KMS-11 (cell line): ENCODE measurements around the gene EEF1E1.

ENCODE experiments used
- H2AFZ ChIP-seq: fragments of 200-600 bp; sonication (generic); 2 replicates; pipeline ENCODE4 v1.6.1; 2016; ENCODE audit warnings: antibody characterized with exemption, mixed run types, low read depth
- H3K27ac ChIP-seq: fragments of 200-600 bp; sonication (generic); 2 replicates; pipeline ENCODE4 v1.6.1; 2016; ENCODE audit warnings: mild to moderate bottlenecking, mixed run types
- H3K27me3 ChIP-seq: fragments of 200-600 bp; sonication (generic); 2 replicates; pipeline ENCODE4 v1.6.1; 2017; ENCODE audit warnings: mild to moderate bottlenecking, low read depth, mixed run types, moderate library complexity; ENCODE audit not compliant: insufficient read depth
- H3K36me3 ChIP-seq: fragments of 200-600 bp; sonication (generic); 2 replicates; pipeline ENCODE4 v1.6.1; 2017; ENCODE audit warnings: mild to moderate bottlenecking, mixed run types; ENCODE audit not compliant: insufficient read depth
- H3K4me1 ChIP-seq: fragments of 200-600 bp; sonication (generic); 2 replicates; pipeline ENCODE4 v1.6.1; 2016; ENCODE audit warnings: mild to moderate bottlenecking, low read depth, mixed run types; ENCODE audit not compliant: poor library complexity, severe bottlenecking
- H3K4me2 ChIP-seq: fragments of 200-600 bp; sonication (generic); 2 replicates; pipeline ENCODE4 v1.7.0; 2016; ENCODE audit warnings: mild to moderate bottlenecking, mixed run types
- H3K4me3 ChIP-seq: fragments of 200-600 bp; sonication (generic); IDR thresholded peaks from 2 replicates; pipeline ENCODE4 v1.6.1; 2017; ENCODE audit warnings: low read depth, low read length, mixed read lengths; ENCODE audit not compliant: insufficient read depth
- H3K79me2 ChIP-seq: fragments of 200-600 bp; sonication (generic); 2 replicates; pipeline ENCODE4 v1.6.1; 2016; ENCODE audit warnings: low read depth, mixed run types; ENCODE audit not compliant: insufficient read depth
- H3K9ac ChIP-seq: fragments of 200-600 bp; sonication (generic); 2 replicates; pipeline ENCODE4 v1.6.1; 2016; ENCODE audit warnings: mild to moderate bottlenecking, mixed run types
- H4K20me1 ChIP-seq: fragments of 200-600 bp; sonication (generic); 2 replicates; pipeline ENCODE4 v1.6.1; 2016; ENCODE audit warnings: mild to moderate bottlenecking, mixed run types; ENCODE audit not compliant: insufficient read depth
- CTCF ChIP-seq: fragments of 200-600 bp; sonication (generic); conservative IDR thresholded peaks from 2 replicates; pipeline ENCODE4 v1.6.1; 2017; ENCODE audit warnings: low read depth, mild to moderate bottlenecking, antibody characterized with exemption, low read length, moderate library complexity, mixed read lengths

EEF1E1 gene

DNA sequence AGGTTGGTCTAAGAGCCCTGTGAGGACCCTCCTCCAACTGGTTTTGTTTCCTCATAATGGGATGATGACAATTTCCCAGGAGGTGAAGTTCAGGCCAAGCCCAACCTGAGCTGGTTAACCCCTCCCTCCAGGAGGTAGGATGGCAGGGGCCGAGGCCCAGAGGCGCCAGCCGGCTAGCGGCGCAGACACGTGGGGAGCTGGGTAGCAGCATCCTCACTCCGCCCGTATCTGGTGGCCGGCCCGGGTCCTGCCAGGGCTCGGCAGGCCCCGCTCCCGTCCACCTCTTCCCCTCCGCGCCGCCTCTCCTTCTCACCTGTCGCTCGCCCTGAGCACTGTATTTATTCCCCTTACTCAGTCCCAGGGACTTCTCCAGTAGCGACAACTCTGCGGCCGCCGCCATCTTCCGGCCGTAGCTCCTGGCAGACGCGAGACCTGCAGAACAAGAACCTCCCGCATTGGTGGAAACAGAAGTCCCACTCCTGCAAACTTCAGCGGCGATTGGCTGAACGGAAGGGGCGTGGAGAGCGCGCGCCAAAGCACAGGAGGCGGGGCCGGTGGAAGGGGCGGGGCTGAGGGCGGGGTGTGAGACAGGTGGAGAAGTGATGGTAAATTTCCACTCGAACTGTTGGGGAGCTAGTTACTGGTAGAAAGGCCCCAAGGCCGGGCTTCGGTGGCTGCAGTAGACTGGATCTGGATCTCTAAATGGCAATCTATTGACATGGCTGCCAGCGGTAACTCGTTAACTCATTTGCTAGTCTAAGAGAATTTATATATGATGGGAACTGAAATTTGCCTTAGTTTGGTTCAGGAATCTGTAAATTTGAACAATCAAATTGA is at the start of gene EEF1E1:
TSS of gene EEF1E1 (minus strand) at position 427 of the 837 bp plus-strand sequence. CDS start at position 400, 27 bp downstream.
- Histone ChIP-seq H2AFZ (peak within 1 kb of the TSS; percentile 81), H3K79me2 (peaks cover 41% of the 10 kb centered on the region; the same call in 1 of the 2 replicates), H3K36me3 (0 out of 2 replicates have a peak, but pooled peaks cover under 1% of the 10 kb centered on the region), H3K27ac (peak within 1 kb of the TSS; percentile 47), H3K4me1 (peaks cover 18% of the 10 kb centered on the region), H3K4me2 (peak within 1 kb of the TSS; percentile 75), H4K20me1 (no peaks in the 10 kb centered on the region), H3K9ac (peak within 1 kb of the TSS; percentile 72), H3K27me3 (no peaks in the 10 kb centered on the region), H3K4me3 (peak within 1 kb of the TSS; percentile 70)
- no peak for TF ChIP-seq CTCF

- H3K79me2 ChIP-seq: no peaks in the 10 kb centered on the region
- TF ChIP-seq CTCF: no peak
- no peak overlapping the region for H2AFZ ChIP-seq
- H3K4me3 ChIP-seq: no peak overlapping the region
- no peak overlapping the region for H3K9ac ChIP-seq
- no peak overlapping the region for H3K4me2 ChIP-seq
- H3K36me3 ChIP-seq: no peaks in the 10 kb centered on the region
- H3K27ac ChIP-seq: no peak overlapping the region
- H3K27me3 ChIP-seq: no peaks in the 10 kb centered on the region
- no peaks in the 10 kb centered on the region for H4K20me1 ChIP-seq
- no peaks in the 10 kb centered on the region for H3K4me1 ChIP-seq
Measured at GRCh38 chr6:8149350-8149749, 47.0 kb upstream of the EEF1E1 start.

GRCh38 chr6:8143945-8144344 is 41.6 kb upstream of the EEF1E1 start:
- no peak overlapping the region for H2AFZ ChIP-seq
- no peaks in the 10 kb centered on the region for H3K4me1 ChIP-seq
- no peak for TF ChIP-seq CTCF
- H3K27me3 ChIP-seq: no peaks in the 10 kb centered on the region
- H3K36me3 ChIP-seq: no peaks in the 10 kb centered on the region
- no peak overlapping the region for H3K4me2 ChIP-seq
- H3K79me2 ChIP-seq: no peaks in the 10 kb centered on the region
- H3K9ac ChIP-seq: no peak overlapping the region
- no peak overlapping the region for H3K27ac ChIP-seq
- H3K4me3 ChIP-seq: no peak overlapping the region
- H4K20me1 ChIP-seq: no peaks in the 10 kb centered on the region

GRCh38 chr6:8139451-8139850 is 37.1 kb upstream of the EEF1E1 start:
- Histone ChIP-seq H3K27me3 (no peaks in the 10 kb centered on the region), H3K9ac (no peak overlapping the region), H3K4me3 (no peak overlapping the region), H3K27ac (no peak overlapping the region), H3K79me2 (no peaks in the 10 kb centered on the region), H3K4me1 (no peaks in the 10 kb centered on the region), H2AFZ (no peak overlapping the region), H3K4me2 (no peak overlapping the region), H3K36me3 (no peaks in the 10 kb centered on the region), H4K20me1 (no peaks in the 10 kb centered on the region)
- no peak for TF ChIP-seq CTCF
